Motor neuron (in vitro differentiated cells): ENCODE measurements around the gene LNP1. TPM values are rescaled to one million over a fixed set of nuclear protein-coding genes. Genes with fewer than 3 reads are reported as not detected.

Source experiments
- total RNA-seq, 8 experiments: library from RNA; unstranded; fragments of 300-600 nt; gene quantifications; 2 replicates each; pipeline versions ENCODE4 v1.2.3 to v1.2.4, GENCODE V29; 2022

The LNP1 gene
- total RNA-seq, 8 experiments from 2014 or later = 1.1 to 18.3 (median 10.7) TPM

Other genes with a start within 250 kb of the LNP1 start
- 10 to 100 TPM; 24.5 to 52.3 (median 40.4) TPM for gene TBC1D23, start 140.5 kb upstream of the LNP1 start, total RNA-seq
- 10 to 100 TPM in 6 of 8 experiments, 1 to 10 TPM in 2; 5.6 to 80.0 (median 17.8) TPM for gene NIT2, start 66.8 kb upstream of the LNP1 start, total RNA-seq
- 10 to 100 TPM; 53.1 to 72.5 (median 60.7) TPM for gene TOMM70, start 450 bp upstream of the LNP1 start, total RNA-seq
- 10 to 100 TPM in 6 of 8 experiments, under 1 TPM in 2; 0.31 to 40.2 (median 23.0) TPM for gene TMEM45A, start 91.1 kb downstream of the LNP1 start, total RNA-seq
- under 1 TPM in 1 of 8 experiments, not detected in 7; 0.66 TPM for gene ADGRG7, start 208.1 kb downstream of the LNP1 start, total RNA-seq